Kidney (tissue), 14 donors: ENCODE results near the gene IL1RAPL1. TPM values are rescaled to one million over a fixed set of nuclear protein-coding genes. Genes with fewer than 3 reads are reported as not detected.

Experiments used
- DNase-seq, 5 donors: peaks; one replicate each; pipeline ENCODE4 v3.0.0-alpha.2; 2013 to 2020
- FAIRE-seq: peaks from 2 replicates; lab custom pipeline; 2012; peaks lifted over from hg19 to GRCh38; lab: Jason Lieb, UNC
- H3K27ac ChIP-seq, 2 donors: one replicate each; pipeline ENCODE4 v1.7.0; 2013; ENCODE audit warnings: low read depth in 2 of 2, low read length in 2 of 2, inconsistent platforms in 1 of 2
- H3K27me3 ChIP-seq: one replicate; pipeline ENCODE4 v1.7.1; 2013; ENCODE audit warnings: low read length, inconsistent platforms; ENCODE audit not compliant: control insufficient read depth, insufficient read depth
- H3K36me3 ChIP-seq, 3 donors: one replicate each; pipeline versions ENCODE4 v1.7.0 to v1.7.1; 2013; ENCODE audit warnings: low read length in 3 of 3, control low read depth in 1 of 3, inconsistent platforms in 1 of 3; ENCODE audit not compliant: insufficient read depth in 3 of 3, control insufficient read depth in 2 of 3
- H3K4me1 ChIP-seq, 3 donors: one replicate each; pipeline versions ENCODE4 v1.7.0 to v1.7.1; 2013; ENCODE audit warnings: low read length in 3 of 3, inconsistent platforms in 1 of 3, low read depth in 1 of 3; ENCODE audit not compliant: control insufficient read depth in 2 of 3, insufficient read depth in 2 of 3
- H3K4me3 ChIP-seq, 3 donors: one replicate each; pipeline versions ENCODE4 v1.7.0 to v1.8.1; 2013; ENCODE audit warnings: low read length in 3 of 3, control low read depth in 1 of 3, inconsistent platforms in 1 of 3
- H3K9ac ChIP-seq, 3 donors: one replicate each; pipeline versions ENCODE4 v1.7.0 to v1.7.1; 2013; ENCODE audit warnings: low read length in 3 of 3, control low read depth in 1 of 3, inconsistent platforms in 1 of 3
- H3K9me3 ChIP-seq, 3 donors: one replicate each; pipeline versions ENCODE4 v1.7.0 to v1.7.1; 2013; ENCODE audit warnings: low read length in 3 of 3, control low read depth in 1 of 3, inconsistent platforms in 1 of 3; ENCODE audit not compliant: control insufficient read depth in 2 of 3, insufficient read depth in 1 of 3
- intact Hi-C: fragments of 100-400 bp; cut with DNase I; formaldehyde crosslinking; loops from one replicate; pipeline ENCODE4 v1.11.1; 2022
- polyA plus RNA-seq: library from polyadenylated mRNA; stranded (reverse); fragments of 350-450 nt; fragmentation: Illumina TruSeq; extraction: RNeasy Lipid Tissue Mini Kit (QIAGEN cat#74804); gene quantifications from one replicate; pipeline ENCODE4 v1.2.3, GENCODE V29; 2014; ENCODE audit warnings: low read depth, low replicate concordance; ENCODE audit not compliant: insufficient read depth
- total RNA-seq: library from RNA; stranded (reverse); fragmentation: NEBNext Ultra II Directional; extraction: Animal tissue kit (Norgen Biotek cat#: 25700); gene quantifications from one replicate; pipeline ENCODE4 v1.2.1, GENCODE V29; 2021
- TF ChIP-seq, protein P1 (sequence below): IDR thresholded peaks from 3 replicates; pipeline ENCODE4 v1.5.1; 2012; ENCODE audit warnings: mild to moderate bottlenecking, moderate library complexity, borderline replicate concordance; ENCODE audit not compliant: insufficient read depth; ENCODE audit errors: extremely low read depth
- donor health status: control.
- donor health status: control.
- donor health status: control.
- donor health status: control.
- donor health status: control.
- donor health status: DM: yes; HTN: yes; CAD: no.
- donor health status: Normal renal cell carcinoma (clear cell type).

Gene IL1RAPL1
- total and polyA plus RNA-seq, 2 donors from 2014 or later = 0.19 TPM; not detected in 1

GRCh38 chrX:29067351-29067750, 480.1 kb downstream of the IL1RAPL1 start:
- no peak for FAIRE-seq
- Histone ChIP-seq H3K4me1 (no peaks in the 10 kb centered on the region), H3K36me3 (no peaks in the 10 kb centered on the region), H3K27me3 (no peaks in the 10 kb centered on the region), H3K27ac (no peak overlapping the region), H3K4me3 (no peak overlapping the region), H3K9me3 (no peaks in the 10 kb centered on the region), H3K9ac (no peak overlapping the region)
- intact Hi-C loops = no loop called here
- TF ChIP-seq, protein P1, sequence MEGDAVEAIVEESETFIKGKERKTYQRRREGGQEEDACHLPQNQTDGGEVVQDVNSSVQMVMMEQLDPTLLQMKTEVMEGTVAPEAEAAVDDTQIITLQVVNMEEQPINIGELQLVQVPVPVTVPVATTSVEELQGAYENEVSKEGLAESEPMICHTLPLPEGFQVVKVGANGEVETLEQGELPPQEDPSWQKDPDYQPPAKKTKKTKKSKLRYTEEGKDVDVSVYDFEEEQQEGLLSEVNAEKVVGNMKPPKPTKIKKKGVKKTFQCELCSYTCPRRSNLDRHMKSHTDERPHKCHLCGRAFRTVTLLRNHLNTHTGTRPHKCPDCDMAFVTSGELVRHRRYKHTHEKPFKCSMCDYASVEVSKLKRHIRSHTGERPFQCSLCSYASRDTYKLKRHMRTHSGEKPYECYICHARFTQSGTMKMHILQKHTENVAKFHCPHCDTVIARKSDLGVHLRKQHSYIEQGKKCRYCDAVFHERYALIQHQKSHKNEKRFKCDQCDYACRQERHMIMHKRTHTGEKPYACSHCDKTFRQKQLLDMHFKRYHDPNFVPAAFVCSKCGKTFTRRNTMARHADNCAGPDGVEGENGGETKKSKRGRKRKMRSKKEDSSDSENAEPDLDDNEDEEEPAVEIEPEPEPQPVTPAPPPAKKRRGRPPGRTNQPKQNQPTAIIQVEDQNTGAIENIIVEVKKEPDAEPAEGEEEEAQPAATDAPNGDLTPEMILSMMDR = no peak
- DNase-seq = no peak

- TF ChIP-seq, protein P1 = no peak
- intact Hi-C loops = no loop called here
- no peaks in the 10 kb centered on the region for H3K36me3 ChIP-seq
- H3K9me3 ChIP-seq = no peaks in the 10 kb centered on the region
- no peak overlapping the region for H3K9ac ChIP-seq
- no peak for DNase-seq
- H3K4me1 ChIP-seq = no peaks in the 10 kb centered on the region
- no peak overlapping the region for H3K4me3 ChIP-seq
- H3K27me3 ChIP-seq = no peaks in the 10 kb centered on the region
- H3K27ac ChIP-seq = no peak overlapping the region
- no peak for FAIRE-seq
Measured at GRCh38 chrX:29071525-29072320, 484.5 kb downstream of the IL1RAPL1 start.

DNA sequence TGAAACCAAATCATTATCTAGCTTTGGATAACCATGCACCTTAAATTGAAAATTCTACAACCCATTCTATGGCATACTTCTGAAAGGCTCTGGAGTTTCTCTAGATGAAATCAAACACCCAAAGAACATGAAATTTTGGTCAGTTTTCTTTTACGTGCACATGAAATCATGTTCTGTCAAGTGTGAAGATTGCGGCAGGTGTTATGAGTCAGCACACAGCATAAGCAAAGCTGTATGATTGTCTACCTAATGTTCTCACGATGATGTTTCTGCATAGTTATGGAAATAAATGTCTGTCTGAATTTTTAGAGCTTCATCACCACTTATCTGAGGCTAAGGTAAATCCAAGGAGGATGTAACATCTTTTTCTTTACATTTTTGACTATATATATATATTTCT, 495.3 kb downstream of the IL1RAPL1 start:
- no peak overlapping the region for H3K9ac ChIP-seq
- DNase-seq (no peak), FAIRE-seq (no peak)
- no peak overlapping the region for H3K4me3 ChIP-seq
- H3K27ac ChIP-seq = no peak overlapping the region
- H3K9me3 ChIP-seq = no peaks in the 10 kb centered on the region
- intact Hi-C loops = no loop called here
- H3K36me3 ChIP-seq = no peaks in the 10 kb centered on the region
- TF ChIP-seq, protein P1 = no peak
- no peaks in the 10 kb centered on the region for H3K27me3 ChIP-seq
- H3K4me1 ChIP-seq = no peaks in the 10 kb centered on the region
